ENCODE results near the gene UBXN7. TPM values are rescaled to one million over a fixed set of nuclear protein-coding genes. Genes with fewer than 3 reads are reported as not detected.
"Not testable (repeated sequence)": the region's sequence is repeated elsewhere in the genome, so short reads cannot be mapped to it uniquely, and the experiment has no call there.

UBXN7 gene
- total and polyA plus RNA-seq, 10 donors, result 2.4 to 59.0 (median 25.2) TPM

- Histone ChIP-seq H3K36me3 (peaks cover 0 to 26% (median 0%) of the 10 kb centered on the region in 6 donors), H3K4me3 (no peak overlapping the region), H3K27ac (no peak overlapping the region), H3K27me3 (replicated peaks in 1 of 7) (no peaks in the 10 kb centered on the region), H3K4me1 (peaks cover 0 to 10% (median 4%) of the 10 kb centered on the region in 6 donors), H3K9me3 (no peaks in the 10 kb centered on the region)
- TF ChIP-seq, protein P1, sequence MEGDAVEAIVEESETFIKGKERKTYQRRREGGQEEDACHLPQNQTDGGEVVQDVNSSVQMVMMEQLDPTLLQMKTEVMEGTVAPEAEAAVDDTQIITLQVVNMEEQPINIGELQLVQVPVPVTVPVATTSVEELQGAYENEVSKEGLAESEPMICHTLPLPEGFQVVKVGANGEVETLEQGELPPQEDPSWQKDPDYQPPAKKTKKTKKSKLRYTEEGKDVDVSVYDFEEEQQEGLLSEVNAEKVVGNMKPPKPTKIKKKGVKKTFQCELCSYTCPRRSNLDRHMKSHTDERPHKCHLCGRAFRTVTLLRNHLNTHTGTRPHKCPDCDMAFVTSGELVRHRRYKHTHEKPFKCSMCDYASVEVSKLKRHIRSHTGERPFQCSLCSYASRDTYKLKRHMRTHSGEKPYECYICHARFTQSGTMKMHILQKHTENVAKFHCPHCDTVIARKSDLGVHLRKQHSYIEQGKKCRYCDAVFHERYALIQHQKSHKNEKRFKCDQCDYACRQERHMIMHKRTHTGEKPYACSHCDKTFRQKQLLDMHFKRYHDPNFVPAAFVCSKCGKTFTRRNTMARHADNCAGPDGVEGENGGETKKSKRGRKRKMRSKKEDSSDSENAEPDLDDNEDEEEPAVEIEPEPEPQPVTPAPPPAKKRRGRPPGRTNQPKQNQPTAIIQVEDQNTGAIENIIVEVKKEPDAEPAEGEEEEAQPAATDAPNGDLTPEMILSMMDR (IDR thresholded peaks at IDR 0.05 in 8 of 11, conservative IDR thresholded peaks at IDR 0.05 in 3 of 11), result no peak
- TF ChIP-seq POLR2A (IDR thresholded peaks at IDR 0.05), result no peak
- no peak for TF ChIP-seq POLR2AphosphoS5 (IDR thresholded peaks at IDR 0.05)
- 91 to 97% (median 96%) methylated on average over 6 of the region's 6 CpGs for WGBS, 5 donors
- no peak for DNase-seq
- intact Hi-C loops (cut with DNase I; ENCODE audit: low total_unique reads), result no loop called here
These were observed 22.7 kb upstream of the UBXN7 start for GRCh38 chr3:196454935-196455334.

GRCh38 chr3:196445391-196445790 is 13.2 kb upstream of the UBXN7 start:
- H3K4me1 ChIP-seq; H3K27ac ChIP-seq; H3K9me3 ChIP-seq; H3K36me3 ChIP-seq; H3K4me3 ChIP-seq; intact Hi-C loops (cut with DNase I; ENCODE audit: low total_unique reads); H3K27me3 ChIP-seq (replicated peaks in 1 of 7); DNase-seq: not testable (repeated sequence)
- WGBS, 5 donors, result 95 to 97% (median 95%) methylated on average over 7 of the region's 7 CpGs

DNA sequence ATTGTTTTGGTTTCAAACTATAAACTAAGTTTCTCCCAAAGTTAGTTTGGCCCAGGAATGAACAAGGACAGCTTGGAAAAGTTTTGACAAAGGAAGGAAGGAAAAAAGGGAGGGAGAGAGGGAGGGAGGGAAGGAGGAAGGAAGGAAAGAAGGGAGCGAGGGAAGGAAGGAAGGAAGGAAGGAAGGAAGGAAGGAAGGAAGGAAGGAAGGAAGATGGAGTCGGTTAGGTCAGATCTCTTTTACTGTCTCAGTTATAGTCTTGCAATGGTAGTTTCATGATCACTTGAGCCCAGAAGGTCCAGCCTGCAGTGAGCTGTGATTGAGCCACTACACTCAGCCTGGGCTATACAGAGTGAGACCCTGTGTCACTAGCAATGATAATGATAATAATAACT is 12.3 kb upstream of the UBXN7 start:
- no peak overlapping the region for H3K4me3 ChIP-seq
- no peaks in the 10 kb centered on the region for H3K4me1 ChIP-seq
- WGBS, 5 donors, result 6 to 27% (median 15%) methylated on average over 2 of the region's 2 CpGs
- intact Hi-C loops (cut with DNase I; ENCODE audit: low total_unique reads), result no loop called here
- TF ChIP-seq POLR2AphosphoS5 (IDR thresholded peaks at IDR 0.05) (no peak), POLR2A (IDR thresholded peaks at IDR 0.05) (no peak)
- TF ChIP-seq, protein P1 (IDR thresholded peaks at IDR 0.05 in 8 of 11, conservative IDR thresholded peaks at IDR 0.05 in 3 of 11), result no peak
- H3K9me3 ChIP-seq, result no peaks in the 10 kb centered on the region
- no peaks in the 10 kb centered on the region for H3K27me3 ChIP-seq (replicated peaks in 1 of 7)
- no peak for DNase-seq
- no peak overlapping the region for H3K27ac ChIP-seq
- H3K36me3 ChIP-seq, result no peaks in the 10 kb centered on the region

DNA sequence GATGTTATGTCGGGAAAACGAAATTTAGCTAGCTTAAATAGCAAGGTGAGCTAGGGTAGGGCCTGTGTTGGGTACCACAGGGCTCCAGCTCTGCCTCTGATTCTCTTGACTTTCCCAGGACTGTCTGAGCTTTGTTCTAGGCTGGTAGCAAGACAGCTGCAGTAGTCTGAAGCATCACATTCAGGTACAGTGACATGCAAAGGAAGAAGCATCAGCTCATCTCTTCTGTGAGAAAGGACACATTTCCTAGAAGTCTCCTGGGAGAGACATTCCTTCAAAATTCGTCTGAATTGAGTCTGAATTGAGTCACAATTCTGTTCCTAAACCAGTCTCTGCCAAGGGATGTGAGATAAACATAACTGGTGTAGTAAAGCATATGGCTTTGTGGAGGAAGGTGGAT is 8.5 kb upstream of the UBXN7 start:
- WGBS, 5 donors, result 50 to 71% (median 64%) methylated on average over 3 of the region's 3 CpGs
- no peaks in the 10 kb centered on the region for H3K4me1 ChIP-seq
- no peak overlapping the region for H3K4me3 ChIP-seq
- TF ChIP-seq, protein P1 (IDR thresholded peaks at IDR 0.05 in 8 of 11, conservative IDR thresholded peaks at IDR 0.05 in 3 of 11), result no peak
- no peak for TF ChIP-seq POLR2AphosphoS5 (IDR thresholded peaks at IDR 0.05)
- TF ChIP-seq POLR2A (IDR thresholded peaks at IDR 0.05), result no peak
- no peaks in the 10 kb centered on the region for H3K36me3 ChIP-seq
- no peaks in the 10 kb centered on the region for H3K9me3 ChIP-seq
- H3K27me3 ChIP-seq (replicated peaks in 1 of 7), result no peaks in the 10 kb centered on the region
- DNase-seq, result no peak
- no peak overlapping the region for H3K27ac ChIP-seq
- intact Hi-C loops (cut with DNase I; ENCODE audit: low total_unique reads), result no loop called here

- no peaks in the 10 kb centered on the region for H3K27me3 ChIP-seq (replicated peaks in 1 of 7)
- H3K36me3 ChIP-seq, result no peaks in the 10 kb centered on the region
- no peaks in the 10 kb centered on the region for H3K9me3 ChIP-seq
- H3K4me1 ChIP-seq, result no peaks in the 10 kb centered on the region
- no peak overlapping the region for H3K4me3 ChIP-seq
- no peak overlapping the region for H3K27ac ChIP-seq
- TF ChIP-seq POLR2A (IDR thresholded peaks at IDR 0.05) (no peak), POLR2AphosphoS5 (IDR thresholded peaks at IDR 0.05) (no peak)
- TF ChIP-seq, protein P1 (IDR thresholded peaks at IDR 0.05 in 8 of 11, conservative IDR thresholded peaks at IDR 0.05 in 3 of 11), result no peak
- no peak for DNase-seq
- 72 to 85% (median 77%) methylated on average over 6 of the region's 6 CpGs for WGBS, 5 donors
- intact Hi-C loops (cut with DNase I; ENCODE audit: low total_unique reads), result no loop called here
These were observed 7.9 kb upstream of the UBXN7 start for GRCh38 chr3:196440041-196440537.
